IMR-90 (cell line): Measurements from ENCODE around the gene ABCA8. TPM values are rescaled to one million over a fixed set of nuclear protein-coding genes. Genes with fewer than 3 reads are reported as not detected.

ENCODE experiments used
- ATAC-seq: fragments of 200-7000 bp; cut with Tn5 transposase; 2 replicates; pipeline ENCODE4 v1.9.1; 2020; ENCODE audit warnings: low read depth, mild to moderate bottlenecking, moderate library complexity
- BruUV-seq: library from RNA; stranded (reverse); fragments of 400-500 nt; replicated peaks from 2 replicates; lab custom pipeline; 2021; lab: Mats Ljungman, UMichigan
- CTCF ChIA-PET: fragments of 300-600 bp; formaldehyde crosslinking; extraction: SDS; loops from one replicate; lab custom pipeline; 2021; ENCODE audit warnings: antibody characterized with exemption; lab: Yijun Ruan, JAX
- POLR2A ChIA-PET: fragments of 300-600 bp; sonication (Branson Sonifier 250); formaldehyde crosslinking; loops from one replicate; lab custom pipeline; 2022; ENCODE audit warnings: antibody characterized with exemption; ENCODE audit not compliant: unreplicated experiment; lab: Charles Lee
- DNase-seq: peaks from one replicate; pipeline ENCODE4 v3.0.0; 2013
- H2AFZ ChIP-seq: replicated peaks from 2 replicates; pipeline ENCODE3; 2013; ENCODE audit warnings: low read length, mild to moderate bottlenecking; ENCODE audit not compliant: poor library complexity
- H2AK5ac ChIP-seq: 2 replicates; pipeline ENCODE4 v1.6.1; 2013; ENCODE audit warnings: low read depth, low read length, inconsistent platforms
- H2AK9ac ChIP-seq: replicated peaks from 2 replicates; pipeline ENCODE3; 2013; ENCODE audit warnings: mild to moderate bottlenecking, low read depth, low read length, moderate library complexity; ENCODE audit not compliant: poor library complexity
- H2BK120ac ChIP-seq: 2 replicates; pipeline ENCODE4 v1.6.1; 2013; ENCODE audit warnings: low read depth, low read length, inconsistent platforms
- H2BK15ac ChIP-seq: 3 replicates; pipeline ENCODE4 v1.6.1; 2013; ENCODE audit warnings: low read depth, low read length, inconsistent platforms
- H2BK20ac ChIP-seq: 2 replicates; pipeline ENCODE4 v1.6.1; 2013; ENCODE audit warnings: low read depth, mild to moderate bottlenecking, inconsistent platforms, low read length, moderate library complexity
- H2BK5ac ChIP-seq: 2 replicates; pipeline ENCODE4 v1.6.1; 2013; ENCODE audit warnings: mild to moderate bottlenecking, low read depth, low read length, inconsistent platforms; ENCODE audit not compliant: poor library complexity, severe bottlenecking
- H3K14ac ChIP-seq: replicated peaks from 2 replicates; pipeline ENCODE4 v1.6.1; 2013; ENCODE audit warnings: low read depth, low read length, inconsistent platforms
- H3K18ac ChIP-seq: 2 replicates; pipeline ENCODE4 v1.6.1; 2013; ENCODE audit warnings: low read depth, low read length, control low read depth
- H3K23ac ChIP-seq: 2 replicates; pipeline ENCODE4 v1.6.1; 2013; ENCODE audit warnings: low read depth, low read length, inconsistent platforms
- H3K27ac ChIP-seq: 2 replicates; pipeline ENCODE4 v1.5.1; 2013; ENCODE audit warnings: mild to moderate bottlenecking, control low read depth, low read length; ENCODE audit not compliant: insufficient read depth
- H3K27me3 ChIP-seq: 2 replicates; pipeline ENCODE4 v1.6.1; 2013; ENCODE audit warnings: low read length; ENCODE audit not compliant: control insufficient read depth, insufficient read depth
- H3K36me3 ChIP-seq: 2 replicates; pipeline ENCODE4 v1.6.1; 2013; ENCODE audit warnings: low read length, mixed read lengths; ENCODE audit not compliant: control insufficient read depth, insufficient read depth
- H3K4ac ChIP-seq: 2 replicates; pipeline ENCODE4 v1.6.1; 2013; ENCODE audit warnings: low read depth, low read length, inconsistent platforms
- H3K4me1 ChIP-seq: 2 replicates; pipeline ENCODE4 v1.6.1; 2013; ENCODE audit warnings: low read length, mixed read lengths; ENCODE audit not compliant: control insufficient read depth, insufficient read depth
- H3K4me2 ChIP-seq: 2 replicates; pipeline ENCODE4 v1.6.1; 2013; ENCODE audit warnings: low read depth, mild to moderate bottlenecking, control low read depth, low read length, moderate library complexity
- H3K4me3 ChIP-seq: 2 replicates; pipeline ENCODE4 v1.5.1; 2013; ENCODE audit warnings: low read depth, mild to moderate bottlenecking, control low read depth, low read length, moderate library complexity; ENCODE audit not compliant: insufficient read depth
- H3K56ac ChIP-seq: 2 replicates; pipeline ENCODE4 v1.6.1; 2013; ENCODE audit warnings: low read length, inconsistent platforms; ENCODE audit not compliant: insufficient read depth; ENCODE audit errors: extremely low read depth
- H3K79me1 ChIP-seq, 2 experiments: 2 replicates each; pipeline ENCODE4 v1.6.1; 2013; ENCODE audit warnings: low read length in 2 of 2, inconsistent platforms in 1 of 2, low read depth in 1 of 2
- H3K9ac ChIP-seq: 2 replicates; pipeline ENCODE4 v1.6.1; 2013; ENCODE audit warnings: low read depth, low read length, control low read depth
- H3K9me1 ChIP-seq: 2 replicates; pipeline ENCODE4 v1.6.1; 2013; ENCODE audit warnings: low read length, inconsistent platforms; ENCODE audit not compliant: insufficient read depth
- H3K9me3 ChIP-seq: 2 replicates; pipeline ENCODE4 v1.6.1; 2013; ENCODE audit warnings: low read length; ENCODE audit not compliant: control insufficient read depth, insufficient read depth
- H4K20me1 ChIP-seq: 2 replicates; pipeline ENCODE4 v1.6.1; 2013; ENCODE audit warnings: low read length, inconsistent platforms; ENCODE audit not compliant: insufficient read depth
- H4K5ac ChIP-seq: 2 replicates; pipeline ENCODE4 v1.6.1; 2013; ENCODE audit warnings: mild to moderate bottlenecking, low read depth, low read length, control low read depth
- H4K8ac ChIP-seq, 2 experiments: 2 replicates each; pipeline ENCODE4 v1.6.1; 2013; ENCODE audit warnings: low read depth in 2 of 2, low read length in 2 of 2, control low read depth in 1 of 2, inconsistent platforms in 1 of 2
- H4K91ac ChIP-seq: 2 replicates; pipeline ENCODE4 v1.6.1; 2013; ENCODE audit warnings: low read depth, low read length, inconsistent platforms; ENCODE audit not compliant: insufficient read depth
- CEBPB ChIP-seq: IDR thresholded peaks from 2 replicates; pipeline ENCODE4 v1.6.1; 2012; ENCODE audit warnings: low read depth, low read length, improper control_type of control experiment
- CHD1 ChIP-seq: IDR thresholded peaks from 2 replicates; pipeline ENCODE4 v1.6.1; 2012; ENCODE audit warnings: low read depth, low read length, improper control_type of control experiment
- CTCF ChIP-seq: conservative IDR thresholded peaks from 2 replicates; pipeline ENCODE4 v1.5.1; 2012; ENCODE audit warnings: mild to moderate bottlenecking, low read depth, low read length, improper control_type of control experiment
- ELK1 ChIP-seq: fragments of 150-350 bp; IDR thresholded peaks from 2 replicates; pipeline ENCODE4 v1.6.1; 2016; ENCODE audit warnings: low read depth, mild to moderate bottlenecking, low read length, moderate library complexity, borderline replicate concordance
- MAFK ChIP-seq: IDR thresholded peaks from 2 replicates; pipeline ENCODE4 v1.6.1; 2012; ENCODE audit warnings: low read depth, low read length, improper control_type of control experiment
- MAZ ChIP-seq: IDR thresholded peaks from 2 replicates; pipeline ENCODE4 v1.6.1; 2012; ENCODE audit warnings: low read depth, mild to moderate bottlenecking, low read length, improper control_type of control experiment, moderate library complexity, borderline replicate concordance
- NFE2L2 ChIP-seq: fragments of 150-350 bp; IDR thresholded peaks from 2 replicates; pipeline ENCODE4 v1.6.1; 2016; ENCODE audit warnings: low read depth, mild to moderate bottlenecking, low read length
- POLR2A ChIP-seq: IDR thresholded peaks from 2 replicates; pipeline ENCODE4 v1.6.1; 2012; ENCODE audit warnings: mild to moderate bottlenecking, low read depth, low read length
- RAD21 ChIP-seq: IDR thresholded peaks from 2 replicates; pipeline ENCODE4 v1.6.1; 2012; ENCODE audit warnings: low read length, improper control_type of control experiment
- RCOR1 ChIP-seq: IDR thresholded peaks from 2 replicates; pipeline ENCODE4 v1.6.1; 2012; ENCODE audit warnings: mild to moderate bottlenecking, low read length, improper control_type of control experiment; ENCODE audit not compliant: insufficient replicate concordance
- USF2 ChIP-seq: fragments of 150-350 bp; IDR thresholded peaks from 2 replicates; pipeline ENCODE4 v1.6.1; 2017; ENCODE audit warnings: mild to moderate bottlenecking, antibody characterized with exemption, low read length, low read depth
- WGBS, 2 experiments: methylation state at CpG; one replicate each; pipeline versions ENCODE4 v1.1.5 to v1.1.7; 2013; ENCODE audit warnings: missing lambda C conversion rate in 2 of 2; ENCODE audit not compliant: insufficient read length in 1 of 2; ENCODE audit errors: extremely low coverage in 2 of 2; 5-methylcytosine and 5-hydroxymethylcytosine counted together
- dilution Hi-C: fragments of 300-500 bp; cut with HindIII; formaldehyde crosslinking; loops from one replicate; pipeline ENCODE4 v1.14.3; 2018; ENCODE audit warnings: low sequenced_read_pairs; ENCODE audit not compliant: unreplicated experiment
- in situ Hi-C: fragments of 300-500 bp; cut with MboI; formaldehyde crosslinking; loops from 3 replicates; pipeline ENCODE4 v1.14.3; 2019; ENCODE audit warnings: low sequenced_read_pairs, inconsistent platforms, mixed read lengths
- intact Hi-C: fragments of 100-400 bp; cut with micrococcal nuclease; formaldehyde crosslinking; loops from 2 replicates; pipeline ENCODE4 v1.10.0; 2022
- polyA plus RNA-seq, 3 experiments: library from polyadenylated mRNA; depleted of rRNA; stranded (reverse); fragments of >200 nt; gene quantifications; 2 replicates each; pipeline ENCODE4 v1.2.3, GENCODE V29; 2012; ENCODE audit warnings: low replicate concordance in 1 of 3
- total RNA-seq: library from RNA; depleted of rRNA; stranded (reverse); fragments of >200 nt; gene quantifications from 2 replicates; pipeline ENCODE4 v1.2.3, GENCODE V29; 2012

The ABCA8 gene
- total and polyA plus RNA-seq, 2 of the 4 experiments (the other 2 are of a cell fraction) = 1.8 TPM

- no peak overlapping the region for H3K9ac ChIP-seq
- no peaks in the 10 kb centered on the region for H4K20me1 ChIP-seq
- no peak overlapping the region for H3K4ac ChIP-seq
- no peaks in the 10 kb centered on the region for H3K9me1 ChIP-seq
- DNase-seq = no peak
- no peak overlapping the region for H3K56ac ChIP-seq
- H3K9me3 ChIP-seq = no peaks in the 10 kb centered on the region
- no CpG with 5 or more reads among the region's 4 CpGs for WGBS, 2 experiments
- H3K14ac ChIP-seq = no peak overlapping the region
- no peak overlapping the region for H3K4me2 ChIP-seq
- in situ Hi-C loops (no loop called here), dilution Hi-C loops (no loop called here), intact Hi-C loops (no loop called here)
- no peak overlapping the region for H3K18ac ChIP-seq
- no peaks in the 10 kb centered on the region for H3K79me1 ChIP-seq
- POLR2A ChIA-PET = no interaction called here
- CTCF ChIA-PET = no interaction called here
- no peak overlapping the region for H4K91ac ChIP-seq
- no peak overlapping the region for H2AFZ ChIP-seq
- H3K27ac ChIP-seq = no peak overlapping the region
- TF ChIP-seq USF2 = no peak
- TF ChIP-seq POLR2A = no peak
- no peak for TF ChIP-seq MAZ
- no peak for TF ChIP-seq RAD21
- no peak for TF ChIP-seq MAFK
- TF ChIP-seq CHD1 = no peak
- TF ChIP-seq NFE2L2 = no peak
- TF ChIP-seq CTCF = no peak
- TF ChIP-seq ELK1 = no peak
- no peak for TF ChIP-seq RCOR1
- no peak for TF ChIP-seq CEBPB
- no peak overlapping the region for H2AK5ac ChIP-seq
- H2BK5ac ChIP-seq = no peak overlapping the region
- no peak for ATAC-seq
- H2BK120ac ChIP-seq = no peak overlapping the region
- no peak overlapping the region for H2BK15ac ChIP-seq
- BruUV-seq = no TSS peak
- no peaks in the 10 kb centered on the region for H3K36me3 ChIP-seq
- no peaks in the 10 kb centered on the region for H3K27me3 ChIP-seq
- H3K4me1 ChIP-seq = no peaks in the 10 kb centered on the region
- H3K4me3 ChIP-seq = no peak overlapping the region
- no peak overlapping the region for H3K23ac ChIP-seq
- no peak overlapping the region for H2AK9ac ChIP-seq
- no peak overlapping the region for H4K8ac ChIP-seq
- no peak overlapping the region for H4K5ac ChIP-seq
- no peak overlapping the region for H2BK20ac ChIP-seq
These were observed 101.8 kb downstream of the ABCA8 start for GRCh38 chr17:68853439-68853838.
